Prostate gland (tissue), 2 donors: ENCODE results near the gene CDKL5.

Experiments
- POLR2A ChIP-seq: fragments of 450-650 bp; IDR thresholded peaks from one replicate; pipeline ENCODE4 v1.6.1; 2016; ENCODE audit warnings: antibody characterized with exemption, mild to moderate bottlenecking
- TF ChIP-seq, protein P1 (sequence below), 4 experiments: fragments of 200-600 bp in 2 of 4; fragments of 450-650 bp in 2 of 4; sonication (generic) in 2 of 4; IDR thresholded peaks; 1 replicate in 3 of 4; 2 replicates in 1 of 4; pipeline ENCODE4 v1.5.1; 2016 to 2019; ENCODE audit warnings: antibody characterized with exemption in 4 of 4, mild to moderate bottlenecking in 2 of 4, moderate library complexity in 2 of 4

- TF ChIP-seq, protein P1, sequence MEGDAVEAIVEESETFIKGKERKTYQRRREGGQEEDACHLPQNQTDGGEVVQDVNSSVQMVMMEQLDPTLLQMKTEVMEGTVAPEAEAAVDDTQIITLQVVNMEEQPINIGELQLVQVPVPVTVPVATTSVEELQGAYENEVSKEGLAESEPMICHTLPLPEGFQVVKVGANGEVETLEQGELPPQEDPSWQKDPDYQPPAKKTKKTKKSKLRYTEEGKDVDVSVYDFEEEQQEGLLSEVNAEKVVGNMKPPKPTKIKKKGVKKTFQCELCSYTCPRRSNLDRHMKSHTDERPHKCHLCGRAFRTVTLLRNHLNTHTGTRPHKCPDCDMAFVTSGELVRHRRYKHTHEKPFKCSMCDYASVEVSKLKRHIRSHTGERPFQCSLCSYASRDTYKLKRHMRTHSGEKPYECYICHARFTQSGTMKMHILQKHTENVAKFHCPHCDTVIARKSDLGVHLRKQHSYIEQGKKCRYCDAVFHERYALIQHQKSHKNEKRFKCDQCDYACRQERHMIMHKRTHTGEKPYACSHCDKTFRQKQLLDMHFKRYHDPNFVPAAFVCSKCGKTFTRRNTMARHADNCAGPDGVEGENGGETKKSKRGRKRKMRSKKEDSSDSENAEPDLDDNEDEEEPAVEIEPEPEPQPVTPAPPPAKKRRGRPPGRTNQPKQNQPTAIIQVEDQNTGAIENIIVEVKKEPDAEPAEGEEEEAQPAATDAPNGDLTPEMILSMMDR (IDR thresholded peaks at IDR 0.05): no peak
- TF ChIP-seq POLR2A: no peak
These were observed 266.0 kb downstream of the CDKL5 start for GRCh38 chrX:18691431-18691830.
